GM19239 (cell line): ENCODE results near the gene EFEMP2.
A peak's percentile ranks its signal among the peaks of the same experiment; 100 is the strongest.

Experiments
- DNase-seq: peaks from one replicate; pipeline ENCODE4 v3.0.0; 2011; ENCODE audit warnings: low spot score; ENCODE audit not compliant: insufficient read length
- FAIRE-seq: peaks from 2 replicates; lab custom pipeline; 2011; peaks lifted over from hg19 to GRCh38; lab: Jason Lieb, UNC

The EFEMP2 gene

DNA sequence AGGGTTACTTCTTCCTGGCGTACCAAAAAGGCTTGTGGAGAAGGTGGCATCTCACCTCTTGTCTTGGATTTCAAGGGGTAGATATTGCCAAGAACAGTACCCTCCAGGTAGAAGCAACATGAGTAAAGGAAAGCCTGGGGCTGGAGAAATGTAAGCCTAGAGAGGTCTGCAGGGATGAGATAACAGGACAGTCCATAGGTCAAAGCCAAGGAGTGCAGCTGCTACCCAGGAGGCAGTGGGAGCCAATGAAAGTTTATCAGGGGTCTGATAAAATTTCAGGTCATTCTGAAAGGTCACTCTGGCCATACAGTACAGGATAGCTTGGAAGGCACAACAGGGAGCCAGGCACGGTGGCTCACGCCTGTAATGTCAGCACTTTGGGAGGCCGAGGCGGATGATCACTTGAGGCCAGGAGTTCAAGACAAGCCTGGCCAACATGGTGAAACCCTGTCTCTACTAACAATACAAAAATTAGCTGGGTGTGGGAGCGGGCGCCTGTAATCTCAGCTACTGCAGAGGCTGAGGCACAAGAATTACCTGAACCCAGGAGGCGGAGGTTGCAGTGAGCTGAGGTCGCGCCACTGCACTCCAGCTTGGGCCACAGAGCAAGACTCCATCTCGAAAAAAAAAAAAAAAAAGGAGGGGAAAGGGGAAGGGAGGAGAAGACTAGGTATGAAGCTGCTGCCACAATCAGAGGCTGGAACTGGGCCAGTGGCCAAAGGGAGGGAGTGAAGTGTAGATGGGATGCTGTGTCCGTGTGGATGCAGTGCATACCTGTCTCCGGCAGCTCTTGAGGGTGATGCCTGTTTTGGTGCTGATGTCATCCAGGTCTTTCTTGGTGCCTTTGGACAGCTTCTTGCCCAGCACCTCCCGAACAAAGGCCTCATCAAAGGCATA lies 14.5 kb upstream of the EFEMP2 start:
- FAIRE-seq (no peak), DNase-seq (no peak)

- FAIRE-seq, result no peak
- DNase-seq, result no peak
Observed at GRCh38 chr11:65885808-65886536, 13.4 kb upstream of the EFEMP2 start.

GRCh38 chr11:65885231-65885630 lies 12.6 kb upstream of the EFEMP2 start:
- FAIRE-seq (no peak), DNase-seq (no peak)

- DNase-seq (peak; percentile 81), FAIRE-seq (peak; percentile 85)
Observed at GRCh38 chr11:65884716-65885092, 12.1 kb upstream of the EFEMP2 start.

DNA sequence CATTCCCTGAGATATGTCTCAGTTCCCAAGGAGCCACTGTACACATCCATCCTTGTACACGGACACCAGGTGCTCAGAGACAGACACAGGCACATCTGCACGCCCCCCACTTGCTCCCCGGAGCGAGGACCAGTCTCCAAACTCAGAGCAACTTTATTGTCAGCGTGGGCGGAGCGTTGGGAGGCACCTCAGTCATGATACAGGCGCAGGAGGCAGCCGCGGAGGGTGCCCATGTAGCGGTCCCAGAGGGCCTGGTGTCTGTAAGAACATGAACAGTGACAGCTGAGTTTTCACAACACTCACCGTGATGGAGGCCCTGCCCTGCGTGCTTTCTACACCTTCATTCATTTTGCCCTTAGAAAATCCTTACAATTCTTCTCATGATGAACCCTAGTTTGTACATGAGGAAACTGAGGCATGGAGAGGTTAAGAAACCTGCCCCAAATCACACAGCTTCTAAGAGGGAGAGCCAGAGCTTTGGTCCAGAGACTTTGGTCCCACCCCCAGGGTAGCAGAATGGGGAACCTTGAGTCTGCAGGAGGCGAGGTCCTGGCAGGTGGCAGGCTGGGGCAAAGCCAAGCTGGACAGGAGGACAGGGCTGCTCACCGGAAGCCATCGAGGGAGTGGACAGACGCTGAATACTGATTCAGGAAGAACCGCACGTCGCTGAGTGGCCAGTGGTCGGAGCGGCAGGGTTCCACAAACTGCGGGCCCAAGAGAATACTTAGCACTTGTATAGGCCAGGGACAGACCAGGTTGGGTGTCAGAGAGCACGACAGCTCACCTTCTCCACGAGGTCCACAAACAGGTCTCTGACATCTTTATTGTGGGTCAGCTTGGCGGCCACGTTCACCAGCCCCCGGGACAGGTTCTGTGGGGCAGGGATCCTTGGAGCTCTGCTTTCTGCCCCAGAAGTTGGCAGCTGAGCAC lies 11.5 kb upstream of the EFEMP2 start:
- DNase-seq (no peak), FAIRE-seq (no peak)

GRCh38 chr11:65883058-65883761 lies 10.6 kb upstream of the EFEMP2 start:
- FAIRE-seq (no peak), DNase-seq (no peak)

DNA sequence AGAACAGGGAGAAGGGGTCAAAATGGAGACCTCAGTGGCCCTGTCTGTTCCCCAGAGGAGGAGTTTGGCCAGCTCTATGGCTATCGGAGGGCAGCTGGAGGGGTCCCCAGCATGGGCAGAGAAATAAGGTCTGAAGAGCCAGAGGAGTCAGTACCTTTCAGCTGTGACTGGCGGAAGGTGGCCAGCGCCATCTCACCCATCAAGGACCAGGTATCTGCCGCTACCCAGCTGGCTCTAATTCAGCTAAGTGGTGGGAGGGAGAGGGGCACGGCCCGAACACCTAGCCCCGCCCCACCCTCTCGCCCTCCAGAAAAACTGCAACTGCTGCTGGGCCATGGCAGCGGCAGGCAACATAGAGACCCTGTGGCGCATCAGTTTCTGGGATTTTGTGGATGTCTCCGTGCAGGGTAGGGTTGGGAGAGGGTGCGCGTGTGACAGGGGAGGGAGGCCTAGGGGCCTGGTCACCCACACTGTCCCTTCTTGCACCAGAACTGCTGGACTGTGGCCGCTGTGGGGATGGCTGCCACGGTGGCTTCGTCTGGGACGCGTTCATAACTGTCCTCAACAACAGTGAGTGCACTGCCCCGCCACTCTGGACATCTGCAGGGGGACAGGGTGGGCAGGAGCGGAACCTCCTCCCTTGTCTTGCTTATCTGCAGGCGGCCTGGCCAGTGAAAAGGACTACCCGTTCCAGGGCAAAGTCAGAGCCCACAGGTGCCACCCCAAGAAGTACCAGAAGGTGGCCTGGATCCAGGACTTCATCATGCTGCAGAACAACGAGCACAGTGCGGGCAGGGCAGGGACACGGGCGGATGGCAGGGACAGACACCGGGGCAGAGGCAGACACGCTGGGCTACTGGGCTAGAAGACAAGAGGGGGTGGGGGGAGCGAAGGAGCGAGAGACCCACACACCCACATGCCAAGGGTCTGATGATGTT lies 9.8 kb upstream of the EFEMP2 start:
- DNase-seq, result no peak
- FAIRE-seq, result no peak

DNA sequence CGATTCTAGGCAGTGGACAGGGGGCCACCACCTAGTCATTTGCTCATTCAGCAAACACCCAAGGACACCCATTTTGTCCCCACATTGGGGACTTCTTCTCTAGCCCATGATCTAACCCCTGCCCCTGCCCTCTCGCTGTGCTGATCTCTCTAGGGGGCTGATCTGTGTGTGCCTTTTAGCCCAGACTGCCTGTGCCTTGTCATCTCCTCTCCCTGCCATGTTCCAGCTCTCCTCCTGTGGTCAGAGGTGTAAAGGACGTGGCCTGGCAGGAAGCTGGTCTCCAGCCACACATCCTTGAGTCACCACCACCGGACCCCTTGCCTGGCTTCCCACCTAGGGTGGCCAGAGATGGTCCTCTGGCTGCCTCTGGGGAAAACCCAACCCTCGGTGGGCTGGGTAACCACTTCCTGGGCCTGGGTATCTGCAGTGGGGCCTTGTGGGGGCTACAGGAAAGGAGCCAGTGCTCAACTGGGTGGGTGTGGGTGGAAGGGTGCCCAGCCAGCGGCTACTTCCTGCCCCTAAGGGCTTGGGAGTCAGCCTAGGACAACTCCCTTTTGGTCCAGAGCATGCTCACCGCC lies 8.3 kb upstream of the EFEMP2 start:
- FAIRE-seq (no peak), DNase-seq (no peak)

DNA sequence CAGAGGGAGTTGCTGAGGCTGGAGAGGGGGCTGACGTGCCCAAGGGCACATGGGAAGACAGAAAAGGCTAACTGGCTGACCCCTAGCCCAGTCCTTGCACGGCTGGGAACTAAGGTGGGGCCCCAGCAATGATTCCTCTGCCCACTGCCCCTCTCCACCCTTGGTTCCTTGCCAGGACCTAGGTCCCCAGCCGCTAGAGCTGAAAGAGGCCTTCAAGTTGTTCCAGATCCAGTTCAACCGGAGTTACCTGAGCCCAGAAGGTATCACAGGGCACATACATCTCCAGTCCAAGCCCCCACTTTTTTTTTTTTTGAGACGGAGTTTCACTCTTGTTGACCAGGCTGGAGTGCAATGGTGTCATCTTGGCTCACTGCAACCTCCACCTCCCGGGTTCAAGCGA lies 7.4 kb upstream of the EFEMP2 start:
- FAIRE-seq (no peak), DNase-seq (no peak)

DNA sequence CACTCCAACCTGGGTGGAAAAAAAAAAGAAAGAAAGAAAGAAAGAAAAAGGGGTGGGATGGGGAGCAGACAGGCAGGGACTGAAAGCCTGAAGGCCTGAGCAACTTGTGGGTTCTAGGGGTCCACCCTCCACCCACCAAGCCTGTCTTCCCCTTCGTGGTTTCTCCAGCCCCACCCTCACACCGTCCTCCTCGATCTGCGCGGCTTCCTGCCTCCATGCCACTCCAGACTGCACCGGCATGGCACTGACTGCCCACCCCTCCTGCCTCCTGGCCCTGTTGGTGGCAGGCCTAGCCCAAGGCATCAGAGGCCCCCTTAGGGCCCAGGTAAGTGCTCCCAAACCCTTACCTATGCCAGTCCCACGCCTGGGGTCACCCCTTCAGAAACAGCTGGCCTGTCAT lies 7.0 kb upstream of the EFEMP2 start, which contains the start of gene CTSW:
CTSW (plus strand) TSS at position 221 of the 400 bp plus-strand sequence; CDS start at position 239, 18 bp downstream.
- no peak for DNase-seq
- FAIRE-seq, result no peak

DNA sequence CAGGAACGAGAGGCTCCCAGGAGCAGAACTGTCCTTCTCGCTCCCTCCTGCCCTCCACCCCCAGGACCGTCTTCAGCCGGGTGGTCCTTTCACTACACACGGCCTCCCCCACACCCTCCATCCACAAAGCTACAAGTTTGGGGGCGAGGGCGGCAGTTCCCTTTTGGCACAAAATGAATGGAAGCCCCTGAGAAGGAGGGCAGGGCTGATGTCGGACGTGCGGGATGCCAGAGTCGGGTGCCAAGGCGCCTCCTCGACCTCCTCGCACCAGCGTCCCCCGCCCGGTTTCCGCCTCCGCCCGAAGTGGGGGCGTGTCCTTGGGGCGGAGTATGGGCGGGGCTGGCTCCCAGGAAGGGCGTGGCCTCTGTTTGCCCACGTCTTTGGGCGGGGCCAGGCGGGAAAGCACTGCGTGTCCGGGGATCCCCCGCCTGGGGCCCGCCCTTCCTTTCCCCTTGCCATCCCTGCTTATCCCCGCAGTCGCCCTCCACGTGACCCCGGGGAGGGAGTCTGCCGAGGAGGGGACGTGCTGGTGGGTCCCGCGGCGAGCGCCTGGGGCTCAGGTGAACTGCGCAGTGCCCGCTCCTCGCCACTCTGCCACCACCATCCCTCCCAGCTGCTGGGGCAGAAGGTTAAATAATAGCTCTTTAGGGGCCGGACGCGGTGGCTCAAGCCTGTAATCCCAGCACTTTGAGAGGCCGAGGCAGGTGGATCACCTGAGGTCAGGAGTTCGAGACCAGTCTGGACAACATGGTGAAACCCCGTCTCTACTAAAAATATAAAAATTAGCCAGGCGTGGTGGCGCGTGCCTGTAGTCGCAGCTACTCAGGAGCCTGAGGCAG lies 937 bp upstream of the EFEMP2 start:
- FAIRE-seq (peak; percentile 99), DNase-seq (peak; percentile 99)

DNA sequence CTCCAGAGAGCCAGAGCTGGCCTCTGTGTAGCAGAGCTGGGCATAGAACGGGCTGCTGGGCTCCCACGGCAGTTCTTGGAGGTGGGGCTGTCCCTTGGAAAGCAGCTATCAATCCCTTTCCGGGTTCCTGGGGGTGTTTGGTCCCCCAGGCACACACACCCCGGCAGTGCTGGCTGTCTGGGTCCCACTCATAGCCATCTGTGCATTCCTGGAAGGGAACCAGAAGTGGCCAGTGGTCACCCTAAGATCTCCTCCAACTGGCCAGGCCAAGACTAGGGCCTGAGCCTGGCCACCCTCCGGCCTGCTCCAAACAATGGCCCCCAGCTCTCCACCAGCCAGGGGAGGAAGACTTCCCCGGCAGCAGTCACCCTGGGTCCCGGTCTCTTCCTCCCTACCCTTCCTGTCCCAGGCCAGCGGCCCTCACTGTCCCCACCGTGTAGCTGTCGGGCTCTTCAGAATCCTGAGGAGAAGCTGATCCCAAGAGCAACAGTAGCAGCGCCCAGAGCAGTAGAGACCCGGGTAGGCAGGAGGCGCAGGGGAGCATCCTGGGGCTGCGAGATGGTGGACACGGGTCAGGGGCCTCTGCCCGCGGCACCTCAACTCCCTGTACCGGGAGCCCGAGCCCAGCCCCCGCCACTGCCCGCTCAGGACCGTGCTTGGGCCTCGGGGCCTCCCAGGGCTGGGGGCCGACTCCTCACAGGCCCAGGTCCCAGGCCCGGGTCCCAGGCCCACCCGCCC lies 620 bp downstream of the EFEMP2 start:
- FAIRE-seq (no peak), DNase-seq (no peak)

- FAIRE-seq (no peak), DNase-seq (no peak)
Observed at GRCh38 chr11:65870706-65871681, 1.6 kb downstream of the EFEMP2 start.

DNA sequence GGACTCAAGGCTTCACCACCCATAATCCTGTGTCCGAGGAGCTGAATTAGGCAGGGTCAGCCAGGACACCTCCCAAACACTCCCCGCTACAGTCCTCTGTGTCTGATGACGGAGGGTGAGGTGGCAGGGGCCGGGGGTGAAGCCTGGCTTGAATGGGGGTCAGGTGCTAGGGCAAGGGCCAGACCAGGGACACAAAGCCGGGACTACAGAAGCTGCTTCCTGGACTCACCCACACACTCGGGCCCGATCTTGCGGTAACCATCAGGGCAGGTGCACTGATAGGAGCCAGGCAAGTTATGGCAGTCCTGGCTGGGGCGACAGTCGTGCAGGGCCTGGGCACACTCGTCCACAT lies 2.3 kb downstream of the EFEMP2 start:
- no peak for DNase-seq
- no peak for FAIRE-seq

- no peak for FAIRE-seq
Observed at GRCh38 chr11:65869643-65870306, 2.8 kb downstream of the EFEMP2 start.

More at GRCh38 chr11:65869643-65870306, 2.8 kb downstream of the EFEMP2 start:
- DNase-seq, result no peak
